Astrocyte (in vitro differentiated cells and primary cell): ENCODE measurements around the gene TULP4.

Experiments used
- EZH2 ChIP-seq: IDR thresholded peaks from 2 replicates; pipeline ENCODE4 v1.6.1; 2012; ENCODE audit warnings: mild to moderate bottlenecking, low read length, inconsistent platforms; ENCODE audit not compliant: insufficient read depth
- TF ChIP-seq, protein P1 (sequence below): IDR thresholded peaks from 2 replicates; pipeline ENCODE4 v1.5.1; 2011; ENCODE audit warnings: low read depth, mild to moderate bottlenecking, inconsistent platforms, low read length, moderate library complexity; ENCODE audit not compliant: insufficient read depth

- TF ChIP-seq, protein P1, sequence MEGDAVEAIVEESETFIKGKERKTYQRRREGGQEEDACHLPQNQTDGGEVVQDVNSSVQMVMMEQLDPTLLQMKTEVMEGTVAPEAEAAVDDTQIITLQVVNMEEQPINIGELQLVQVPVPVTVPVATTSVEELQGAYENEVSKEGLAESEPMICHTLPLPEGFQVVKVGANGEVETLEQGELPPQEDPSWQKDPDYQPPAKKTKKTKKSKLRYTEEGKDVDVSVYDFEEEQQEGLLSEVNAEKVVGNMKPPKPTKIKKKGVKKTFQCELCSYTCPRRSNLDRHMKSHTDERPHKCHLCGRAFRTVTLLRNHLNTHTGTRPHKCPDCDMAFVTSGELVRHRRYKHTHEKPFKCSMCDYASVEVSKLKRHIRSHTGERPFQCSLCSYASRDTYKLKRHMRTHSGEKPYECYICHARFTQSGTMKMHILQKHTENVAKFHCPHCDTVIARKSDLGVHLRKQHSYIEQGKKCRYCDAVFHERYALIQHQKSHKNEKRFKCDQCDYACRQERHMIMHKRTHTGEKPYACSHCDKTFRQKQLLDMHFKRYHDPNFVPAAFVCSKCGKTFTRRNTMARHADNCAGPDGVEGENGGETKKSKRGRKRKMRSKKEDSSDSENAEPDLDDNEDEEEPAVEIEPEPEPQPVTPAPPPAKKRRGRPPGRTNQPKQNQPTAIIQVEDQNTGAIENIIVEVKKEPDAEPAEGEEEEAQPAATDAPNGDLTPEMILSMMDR = no peak
- TF ChIP-seq EZH2 = no peak
Observed at GRCh38 chr6:158442306-158442705, 130.0 kb downstream of the TULP4 start.
